ENCODE data around the gene CLGN. TPM values are rescaled to one million over a fixed set of nuclear protein-coding genes. Genes with fewer than 3 reads are reported as not detected.
A peak's percentile ranks its signal among the peaks of the same experiment; 100 is the strongest.

Gene CLGN
- polyA plus RNA-seq, 1 experiment, result 2.7 TPM

DNA sequence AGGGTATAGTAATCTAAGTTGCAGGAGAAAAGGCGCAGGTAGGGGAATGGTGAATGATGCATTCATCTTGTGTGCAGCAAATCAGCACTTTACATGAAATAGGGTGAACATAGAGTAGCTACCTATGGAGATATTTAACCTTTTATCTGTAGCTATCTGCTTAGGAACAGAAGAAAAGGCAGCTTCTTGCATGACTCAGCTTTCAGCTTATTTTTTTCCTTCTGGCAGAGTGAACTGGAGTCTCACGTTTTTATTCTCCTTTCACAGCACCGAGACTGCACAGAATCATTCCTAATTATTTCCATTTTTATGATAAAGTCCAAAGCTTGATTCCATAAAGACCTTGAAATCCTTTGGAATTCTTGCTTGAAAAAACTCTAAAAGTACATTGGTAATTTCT lies 58.8 kb downstream of the CLGN start:
- no peak overlapping the region for H3K4me3 ChIP-seq (ENCODE audit: low read depth, low read length)
- no peaks in the 10 kb centered on the region for H3K27me3 ChIP-seq (ENCODE audit: control insufficient read depth, insufficient read depth, low read length)
- no peaks in the 10 kb centered on the region for H3K9me3 ChIP-seq (ENCODE audit: control insufficient read depth, insufficient read depth, low read length)
- POLR2A ChIA-PET, result interaction anchor here (0.6 kb wide), 1 partner anchor 331 kb away, joined by 8 read pairs; no protein-coding TSS in a partner anchor
- H3K27ac ChIP-seq (ENCODE audit: low read depth, low read length), result no peak overlapping the region
- CTCF ChIA-PET, result interaction anchor here (1.0 to 2.5 kb wide), 5 partner anchors 9 to 483 kb away, joined by 3 to 50 read pairs (median 4); partner anchors contain the start of gene ELMOD2
- no peak for DNase-seq (ENCODE audit: low read depth, low spot score)
- TF ChIP-seq, protein P1, sequence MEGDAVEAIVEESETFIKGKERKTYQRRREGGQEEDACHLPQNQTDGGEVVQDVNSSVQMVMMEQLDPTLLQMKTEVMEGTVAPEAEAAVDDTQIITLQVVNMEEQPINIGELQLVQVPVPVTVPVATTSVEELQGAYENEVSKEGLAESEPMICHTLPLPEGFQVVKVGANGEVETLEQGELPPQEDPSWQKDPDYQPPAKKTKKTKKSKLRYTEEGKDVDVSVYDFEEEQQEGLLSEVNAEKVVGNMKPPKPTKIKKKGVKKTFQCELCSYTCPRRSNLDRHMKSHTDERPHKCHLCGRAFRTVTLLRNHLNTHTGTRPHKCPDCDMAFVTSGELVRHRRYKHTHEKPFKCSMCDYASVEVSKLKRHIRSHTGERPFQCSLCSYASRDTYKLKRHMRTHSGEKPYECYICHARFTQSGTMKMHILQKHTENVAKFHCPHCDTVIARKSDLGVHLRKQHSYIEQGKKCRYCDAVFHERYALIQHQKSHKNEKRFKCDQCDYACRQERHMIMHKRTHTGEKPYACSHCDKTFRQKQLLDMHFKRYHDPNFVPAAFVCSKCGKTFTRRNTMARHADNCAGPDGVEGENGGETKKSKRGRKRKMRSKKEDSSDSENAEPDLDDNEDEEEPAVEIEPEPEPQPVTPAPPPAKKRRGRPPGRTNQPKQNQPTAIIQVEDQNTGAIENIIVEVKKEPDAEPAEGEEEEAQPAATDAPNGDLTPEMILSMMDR (IDR thresholded peaks at IDR 0.05; ENCODE audit: low read depth, low read length), result no peak

DNA sequence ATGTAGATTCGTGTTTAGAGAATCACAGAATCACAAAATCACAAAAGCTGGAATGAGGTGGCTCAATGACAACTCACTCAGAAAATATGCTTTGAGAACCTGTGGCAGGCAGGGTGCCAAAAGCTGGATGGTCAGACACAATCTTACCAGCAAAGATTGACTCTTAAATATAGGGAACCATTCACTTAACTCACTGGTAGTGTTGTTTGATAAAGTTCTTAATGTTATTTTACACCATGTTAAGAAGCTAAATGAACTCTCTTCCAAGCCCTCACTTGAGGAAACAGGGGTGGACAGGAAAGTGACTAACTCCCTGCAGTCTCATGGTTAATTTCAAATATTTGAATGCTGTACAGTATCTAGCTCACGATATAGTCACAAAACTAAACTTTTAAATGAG lies 59.7 kb downstream of the CLGN start:
- DNase-seq (ENCODE audit: low read depth, low spot score), result peak; percentile 8
- no peak overlapping the region for H3K4me3 ChIP-seq (ENCODE audit: low read depth, low read length)
- TF ChIP-seq, protein P1 (IDR thresholded peaks at IDR 0.05; ENCODE audit: low read depth, low read length), result no peak
- H3K27ac ChIP-seq (ENCODE audit: low read depth, low read length), result no peak overlapping the region
- POLR2A ChIA-PET, result no interaction called here
- H3K9me3 ChIP-seq (ENCODE audit: control insufficient read depth, insufficient read depth, low read length), result no peaks in the 10 kb centered on the region
- H3K27me3 ChIP-seq (ENCODE audit: control insufficient read depth, insufficient read depth, low read length), result no peaks in the 10 kb centered on the region
- CTCF ChIA-PET, result interaction anchor here (0.8 to 2.5 kb wide), 3 partner anchors 8 to 484 kb away, joined by 3 to 50 read pairs (median 4); partner anchors contain the start of gene ELMOD2

DNA sequence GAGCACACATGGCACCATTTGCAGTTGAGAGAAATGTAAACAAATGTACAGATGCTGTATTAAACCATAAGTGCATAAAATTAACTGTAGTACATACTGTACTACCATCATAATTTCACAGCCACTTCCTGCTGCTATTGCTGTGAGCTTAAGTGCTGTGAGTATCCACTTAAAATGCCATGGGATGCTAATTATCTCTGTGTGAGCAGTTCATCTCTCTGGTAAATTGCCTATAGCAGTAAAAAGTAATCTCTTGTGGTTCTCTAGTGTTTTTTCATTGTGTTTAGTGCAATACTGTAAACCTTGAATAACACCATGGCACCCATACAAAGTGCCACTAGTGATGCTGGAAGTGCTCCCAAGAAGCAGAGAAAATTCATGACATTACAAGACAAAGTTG lies 63.9 kb downstream of the CLGN start:
- ChIA-PET CTCF (interaction anchor here (0.9 to 7.1 kb wide), 3 partner anchors 246 to 770 kb away, joined by 3 to 81 read pairs (median 4); partner anchors contain the start of gene RNF150), POLR2A (no interaction called here)
- DNase-seq (ENCODE audit: low read depth, low spot score), result no peak

DNA sequence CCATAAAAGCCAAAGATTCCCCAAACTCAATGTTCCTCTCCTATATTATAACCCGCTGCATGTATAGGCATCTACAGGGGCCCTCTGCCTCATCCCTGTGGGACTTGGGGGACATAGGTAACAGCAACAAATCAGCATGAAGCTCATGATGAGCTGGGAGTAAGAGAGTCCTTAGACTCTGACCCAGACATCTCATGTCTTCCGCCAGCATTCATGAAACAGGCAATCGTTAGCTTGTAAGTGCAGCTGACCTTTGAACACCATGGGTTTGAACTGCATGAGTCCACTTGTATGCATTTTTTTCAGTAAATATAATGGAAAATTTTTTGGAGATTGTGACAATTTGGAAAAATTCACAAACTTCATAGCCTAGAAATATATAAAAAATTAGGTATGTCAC lies 64.4 kb downstream of the CLGN start:
- POLR2A ChIA-PET, result no interaction called here
- Histone ChIP-seq H3K4me3 (ENCODE audit: low read depth, low read length) (no peak overlapping the region), H3K27ac (ENCODE audit: low read depth, low read length) (no peak overlapping the region), H3K9me3 (ENCODE audit: control insufficient read depth, insufficient read depth, low read length) (no peaks in the 10 kb centered on the region), H3K27me3 (ENCODE audit: control insufficient read depth, insufficient read depth, low read length) (no peaks in the 10 kb centered on the region)
- CTCF ChIA-PET, result interaction anchor here (0.9 to 7.1 kb wide), 4 partner anchors 9 to 770 kb away, joined by 3 to 81 read pairs (median 4); partner anchors contain the start of gene RNF150
- no peak for DNase-seq (ENCODE audit: low read depth, low spot score)
- TF ChIP-seq, protein P1 (IDR thresholded peaks at IDR 0.05; ENCODE audit: low read depth, low read length), result no peak

More for the DNA sequence above, 63.9 kb downstream of the CLGN start:
- Histone ChIP-seq H3K4me3 (ENCODE audit: low read depth, low read length) (no peak overlapping the region), H3K27me3 (ENCODE audit: control insufficient read depth, insufficient read depth, low read length) (no peaks in the 10 kb centered on the region), H3K9me3 (ENCODE audit: control insufficient read depth, insufficient read depth, low read length) (no peaks in the 10 kb centered on the region), H3K27ac (ENCODE audit: low read depth, low read length) (no peak overlapping the region)
- TF ChIP-seq, protein P1 (IDR thresholded peaks at IDR 0.05; ENCODE audit: low read depth, low read length), result no peak

DNA sequence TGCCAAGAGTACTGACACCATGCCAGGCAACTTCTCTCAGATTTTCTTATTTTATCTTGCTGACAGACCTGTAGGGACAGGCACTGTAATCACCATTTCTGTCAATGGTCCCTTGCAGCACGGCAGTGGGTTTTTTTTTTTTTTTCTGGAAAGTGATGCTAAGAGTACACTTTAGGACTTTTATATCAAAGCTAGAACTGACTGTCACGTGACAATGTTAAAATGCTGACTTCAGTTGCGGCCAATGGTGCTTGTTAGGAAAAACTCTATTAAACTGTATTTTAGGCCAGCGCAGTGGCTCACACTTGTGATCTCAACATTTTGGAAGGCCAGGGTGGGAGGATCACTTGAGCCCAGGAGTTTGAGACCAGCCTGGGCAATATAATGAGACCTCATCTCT lies 66.3 kb downstream of the CLGN start:
- H3K9me3 ChIP-seq (ENCODE audit: control insufficient read depth, insufficient read depth, low read length), result no peaks in the 10 kb centered on the region
- ChIA-PET POLR2A (no interaction called here), CTCF (interaction anchor here (0.5 to 7.1 kb wide), 19 partner anchors 8 to 783 kb away, joined by 3 to 81 read pairs (median 6); partner anchors contain the start of gene SCOC)
- no peak overlapping the region for H3K27ac ChIP-seq (ENCODE audit: low read depth, low read length)
- H3K4me3 ChIP-seq (ENCODE audit: low read depth, low read length), result no peak overlapping the region
- no peaks in the 10 kb centered on the region for H3K27me3 ChIP-seq (ENCODE audit: control insufficient read depth, insufficient read depth, low read length)
- TF ChIP-seq, protein P1 (IDR thresholded peaks at IDR 0.05; ENCODE audit: low read depth, low read length), result no peak
- no peak for DNase-seq (ENCODE audit: low read depth, low spot score)
